Gastroesophageal sphincter (tissue), 4 donors: ENCODE data around the gene LDAF1. TPM values are rescaled to one million over a fixed set of nuclear protein-coding genes. Genes with fewer than 3 reads are reported as not detected.
A peak's percentile ranks its signal among the peaks of the same experiment; 100 is the strongest.

ENCODE experiments used
- ATAC-seq: fragments of 150-250 bp; one replicate; pipeline ENCODE4 v1.9.1; 2016; ENCODE audit warnings: mild to moderate bottlenecking, moderate library complexity
- H3K27ac ChIP-seq, 4 donors: fragments of 200-600 bp; sonication (generic) in 3 of 4; 1 replicate in 3 of 4; 2 replicates in 1 of 4; pipeline ENCODE4 v1.5.1; 2016 to 2019
- H3K27me3 ChIP-seq: fragments of 200-600 bp; sonication (generic); one replicate; pipeline ENCODE4 v1.5.1; 2019
- H3K36me3 ChIP-seq, 2 donors: fragments of 200-600 bp; sonication (generic); one replicate each; pipeline ENCODE4 v1.5.1; 2019; ENCODE audit warnings: control low read depth in 1 of 2
- H3K4me1 ChIP-seq, 3 donors: fragments of 200-600 bp; sonication (generic); 1 replicate in 2 of 3; 2 replicates in 1 of 3; pipeline ENCODE4 v1.5.1; 2016 to 2019; ENCODE audit warnings: control low read depth in 2 of 3
- H3K4me3 ChIP-seq, 2 donors: fragments of 200-600 bp; sonication (generic); one replicate each; pipeline ENCODE4 v1.5.1; 2019; ENCODE audit warnings: mild to moderate bottlenecking in 1 of 2, moderate library complexity in 1 of 2
- H3K9me3 ChIP-seq, 3 donors: fragments of 200-600 bp; sonication (generic); one replicate each; pipeline ENCODE4 v1.5.1; 2017 to 2019; ENCODE audit warnings: control low read depth in 2 of 3
- CTCF ChIP-seq, 4 experiments: fragments of 200-600 bp in 2 of 4; fragments of 450-650 bp in 2 of 4; sonication (generic) in 1 of 4; IDR thresholded peaks; one replicate each; pipeline ENCODE4 v1.5.1; 2017 to 2019; ENCODE audit warnings: antibody characterized with exemption in 4 of 4, mild to moderate bottlenecking in 2 of 4, moderate library complexity in 2 of 4
- EP300 ChIP-seq: sonication (generic); formaldehyde crosslinking; IDR thresholded peaks from one replicate; pipeline ENCODE4 v1.6.1; 2017; ENCODE audit warnings: antibody characterized with exemption, mild to moderate bottlenecking
- POLR2A ChIP-seq, 2 donors: fragments of 450-650 bp; IDR thresholded peaks; one replicate each; pipeline ENCODE4 v1.6.1; 2017; ENCODE audit warnings: antibody characterized with exemption in 2 of 2, mild to moderate bottlenecking in 2 of 2, moderate library complexity in 1 of 2
- POLR2AphosphoS5 ChIP-seq: sonication (generic); formaldehyde crosslinking; IDR thresholded peaks from one replicate; pipeline ENCODE4 v1.6.1; 2017; ENCODE audit warnings: antibody characterized with exemption
- WGBS, 2 donors: methylation state at CpG; one replicate each; pipeline ENCODE4 v1.1.5; 2018; ENCODE audit warnings: low coverage in 1 of 2; 5-methylcytosine and 5-hydroxymethylcytosine counted together
- total RNA-seq, 4 donors: library from RNA; depleted of rRNA; stranded (reverse); fragments of >200 nt; gene quantifications; one replicate each; pipeline ENCODE4 v1.1.0, GENCODE V29; 2016

The LDAF1 gene
- total RNA-seq, 4 donors from 2014 or later, result 126 to 170 (median 143) TPM

GRCh38 chr16:21179126-21179982 is 20.9 kb downstream of the LDAF1 start:
- peak overlapping the region in 1 of 4 donors; percentile 7 for H3K27ac ChIP-seq
- TF ChIP-seq POLR2A (IDR thresholded peaks at IDR 0.05) (no peak), EP300 (no peak), POLR2AphosphoS5 (no peak), CTCF (IDR thresholded peaks at IDR 0.05) (no peak)
- no peaks in the 10 kb centered on the region for H3K27me3 ChIP-seq
- H3K36me3 ChIP-seq, result peaks cover 10 to 92% of the 10 kb centered on the region in 2 donors
- no peak overlapping the region for H3K4me3 ChIP-seq
- H3K4me1 ChIP-seq, result no peaks in the 10 kb centered on the region
- no peak for ATAC-seq
- no peaks in the 10 kb centered on the region for H3K9me3 ChIP-seq
- WGBS, 2 donors, result 69 to 90% methylated on average over 2 to 11 of the region's 13 CpGs

GRCh38 chr16:21179983-21180365 is 21.5 kb downstream of the LDAF1 start:
- Histone ChIP-seq H3K9me3 (no peaks in the 10 kb centered on the region), H3K27ac (no peak overlapping the region), H3K36me3 (peaks cover 10 to 86% of the 10 kb centered on the region in 2 donors), H3K4me1 (no peaks in the 10 kb centered on the region), H3K4me3 (no peak overlapping the region), H3K27me3 (no peaks in the 10 kb centered on the region)
- ATAC-seq, result no peak
- WGBS, 2 donors, result 70 to 100% methylated on average over 1 to 3 of the region's 3 CpGs
- TF ChIP-seq POLR2A (IDR thresholded peaks at IDR 0.05) (no peak), EP300 (no peak), CTCF (IDR thresholded peaks at IDR 0.05) (no peak), POLR2AphosphoS5 (no peak)

- Histone ChIP-seq H3K4me3 (no peak overlapping the region), H3K27me3 (no peaks in the 10 kb centered on the region), H3K36me3 (peaks cover 5 to 46% of the 10 kb centered on the region in 2 donors), H3K4me1 (peaks cover 0 to 7% (median 0%) of the 10 kb centered on the region in 3 donors), H3K27ac (no peak overlapping the region), H3K9me3 (no peaks in the 10 kb centered on the region)
- TF ChIP-seq CTCF (IDR thresholded peaks at IDR 0.05), result no peak
- TF ChIP-seq POLR2AphosphoS5, result no peak
- TF ChIP-seq POLR2A (IDR thresholded peaks at IDR 0.05), result no peak
- no peak for TF ChIP-seq EP300
- ATAC-seq, result no peak
- 75 to 92% methylated on average over 3 of the region's 3 CpGs for WGBS, 2 donors
Observed at GRCh38 chr16:21183995-21184394, 25.5 kb downstream of the LDAF1 start.

GRCh38 chr16:21184834-21185233 is 26.4 kb downstream of the LDAF1 start:
- ATAC-seq, result no peak
- no CpG with 5 or more reads among the region's 3 CpGs for WGBS, 2 donors

More at GRCh38 chr16:21184834-21185233, 26.4 kb downstream of the LDAF1 start:
- no peaks in the 10 kb centered on the region for H3K27me3 ChIP-seq
- H3K4me1 ChIP-seq, result peaks cover 0 to 7% (median 0%) of the 10 kb centered on the region in 3 donors
- H3K27ac ChIP-seq, result no peak overlapping the region
- no peak overlapping the region for H3K4me3 ChIP-seq
- peaks cover 0 to 37% of the 10 kb centered on the region in 2 donors for H3K36me3 ChIP-seq
- TF ChIP-seq POLR2AphosphoS5, result no peak
- TF ChIP-seq POLR2A (IDR thresholded peaks at IDR 0.05), result no peak
- TF ChIP-seq EP300, result no peak
- TF ChIP-seq CTCF (IDR thresholded peaks at IDR 0.05), result no peak
- no peaks in the 10 kb centered on the region for H3K9me3 ChIP-seq
